GM12892 (cell line): ENCODE data around the gene PPP1R37.

ENCODE experiments used
- DNase-seq: peaks from one replicate; pipeline ENCODE4 v3.0.0; 2011; ENCODE audit not compliant: insufficient read length
- FAIRE-seq: peaks from 2 replicates; lab custom pipeline; 2011; peaks lifted over from hg19 to GRCh38; lab: Jason Lieb, UNC
- POLR2A ChIP-seq: IDR thresholded peaks from 2 replicates; pipeline ENCODE4 v1.6.1; 2011; ENCODE audit warnings: low read depth, low read length, control low read depth
- POLR2AphosphoS5 ChIP-seq: IDR thresholded peaks from 2 replicates; pipeline ENCODE4 v1.6.1; 2011; ENCODE audit warnings: low read depth, low read length, control low read depth
- TAF1 ChIP-seq: IDR thresholded peaks from 2 replicates; pipeline ENCODE4 v1.6.1; 2011; ENCODE audit warnings: low read depth, mild to moderate bottlenecking, control low read depth, low read length, borderline replicate concordance

The PPP1R37 gene

GRCh38 chr19:45058622-45059159 lies 34.3 kb upstream of the PPP1R37 start:
- FAIRE-seq, result no peak
- no peak for TF ChIP-seq POLR2AphosphoS5
- TF ChIP-seq POLR2A, result no peak
- TF ChIP-seq TAF1, result no peak
- no peak for DNase-seq

- DNase-seq (peak; percentile 88), FAIRE-seq (peak; percentile 94)
- TF ChIP-seq TAF1, result no peak
- TF ChIP-seq POLR2A, result no peak
- TF ChIP-seq POLR2AphosphoS5, result no peak; the same call in 1 of the 2 replicates
These were observed 33.6 kb upstream of the PPP1R37 start for GRCh38 chr19:45059258-45059965.

- no peak for DNase-seq
- TF ChIP-seq POLR2A (no peak), TAF1 (no peak), POLR2AphosphoS5 (no peak)
- no peak for FAIRE-seq
These were observed 31.0 kb upstream of the PPP1R37 start for GRCh38 chr19:45061965-45062364.

GRCh38 chr19:45063851-45064801 lies 28.9 kb upstream of the PPP1R37 start:
- TF ChIP-seq TAF1, result no peak
- no peak for DNase-seq
- no peak for FAIRE-seq

- no peak for DNase-seq
- FAIRE-seq, result no peak
- TF ChIP-seq POLR2AphosphoS5, result no peak
- TF ChIP-seq POLR2A, result no peak
- no peak for TF ChIP-seq TAF1
These were observed 25.9 kb upstream of the PPP1R37 start for GRCh38 chr19:45066921-45067661.

GRCh38 chr19:45068041-45068440 lies 24.9 kb upstream of the PPP1R37 start:
- DNase-seq (no peak), FAIRE-seq (no peak)
- no peak for TF ChIP-seq TAF1
- TF ChIP-seq POLR2AphosphoS5, result no peak
- TF ChIP-seq POLR2A, result no peak

GRCh38 chr19:45069056-45069455 lies 23.9 kb upstream of the PPP1R37 start:
- FAIRE-seq (no peak), DNase-seq (no peak)
- TF ChIP-seq TAF1, result no peak
- TF ChIP-seq POLR2AphosphoS5, result no peak
- no peak for TF ChIP-seq POLR2A

- DNase-seq (no peak), FAIRE-seq (no peak)
- TF ChIP-seq TAF1 (no peak), POLR2AphosphoS5 (no peak), POLR2A (no peak; the same call in 1 of the 2 replicates)
These were observed 22.8 kb upstream of the PPP1R37 start for GRCh38 chr19:45070214-45070613.

GRCh38 chr19:45070861-45071544 lies 22.0 kb upstream of the PPP1R37 start:
- FAIRE-seq (no peak), DNase-seq (no peak)
- TF ChIP-seq POLR2AphosphoS5 (peak; percentile 49; the same call in 1 of the 2 replicates), TAF1 (no peak), POLR2A (no peak)

GRCh38 chr19:45071545-45071938 lies 21.4 kb upstream of the PPP1R37 start:
- DNase-seq, result no peak
- no peak for TF ChIP-seq TAF1
- TF ChIP-seq POLR2A, result no peak
- TF ChIP-seq POLR2AphosphoS5, result 0 out of 2 replicates have a peak, but pooled peaks have one; percentile 6
- FAIRE-seq, result no peak
